NT2/D1 (cell line): ENCODE measurements around the gene CHRNG.

Source experiments
- DNase-seq: peaks from one replicate; pipeline ENCODE4 v3.0.0-alpha.2; 2011; ENCODE audit warnings: low read depth, low spot score
- H3K27me3 ChIP-seq: 2 replicates; pipeline ENCODE4 v1.6.0; 2011; ENCODE audit warnings: mild to moderate bottlenecking; ENCODE audit not compliant: insufficient read length, insufficient read depth
- H3K36me3 ChIP-seq: 2 replicates; pipeline ENCODE4 v1.6.1; 2011; ENCODE audit warnings: mild to moderate bottlenecking, low read length, mixed read lengths; ENCODE audit not compliant: insufficient read depth, insufficient read length
- H3K4me1 ChIP-seq: 2 replicates; pipeline ENCODE4 v1.5.1; 2011; ENCODE audit not compliant: insufficient read depth, insufficient read length
- H3K4me3 ChIP-seq: 2 replicates; pipeline ENCODE4 v1.5.1; 2011; ENCODE audit warnings: low read depth; ENCODE audit not compliant: insufficient read length
- H3K9ac ChIP-seq: 2 replicates; pipeline ENCODE4 v1.6.0; 2011; ENCODE audit warnings: low read depth; ENCODE audit not compliant: insufficient read length
- H3K9me3 ChIP-seq: 2 replicates; pipeline ENCODE4 v1.5.1; 2011; ENCODE audit warnings: mild to moderate bottlenecking, low read length; ENCODE audit not compliant: insufficient read depth
- SUZ12 ChIP-seq: IDR thresholded peaks from 2 replicates; pipeline ENCODE4 v1.6.1; 2011; ENCODE audit not compliant: insufficient read length, insufficient read depth; ENCODE audit errors: extremely low read depth
- YY1 ChIP-seq: IDR thresholded peaks from 2 replicates; pipeline ENCODE4 v1.6.1; 2011; ENCODE audit not compliant: insufficient read length, insufficient read depth
- ZNF274 ChIP-seq: IDR thresholded peaks from 2 replicates; pipeline ENCODE4 v1.6.1; 2011; ENCODE audit warnings: mild to moderate bottlenecking, low read depth, low read length

CHRNG gene

DNA sequence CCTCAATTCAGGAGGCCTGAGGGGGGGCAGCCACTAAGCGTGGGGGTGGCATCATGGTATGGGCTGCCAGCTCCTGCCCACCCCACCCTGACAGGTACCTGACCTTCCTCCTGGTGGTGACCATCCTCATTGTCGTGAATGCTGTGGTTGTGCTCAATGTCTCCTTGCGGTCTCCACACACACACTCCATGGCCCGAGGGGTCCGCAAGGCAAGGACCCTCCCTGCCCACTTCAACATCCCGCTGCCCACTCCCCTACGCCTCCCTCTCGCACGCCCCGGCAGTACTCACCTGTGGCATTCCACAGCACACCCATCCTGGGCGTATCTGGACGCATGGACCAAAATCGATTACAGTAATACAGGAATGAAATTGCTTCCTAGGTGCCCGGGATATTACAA lies 4.0 kb downstream of the CHRNG start:
- Histone ChIP-seq H3K9me3 (peaks cover 2% of the 10 kb centered on the region; the same call in 1 of the 2 replicates), H3K27me3 (no peaks in the 10 kb centered on the region), H3K36me3 (peaks cover 38% of the 10 kb centered on the region), H3K4me3 (no peak overlapping the region), H3K4me1 (peaks cover 11% of the 10 kb centered on the region), H3K9ac (no peak overlapping the region)
- no peak for TF ChIP-seq YY1
- no peak for TF ChIP-seq SUZ12
- no peak for TF ChIP-seq ZNF274
- no peak for DNase-seq

DNA sequence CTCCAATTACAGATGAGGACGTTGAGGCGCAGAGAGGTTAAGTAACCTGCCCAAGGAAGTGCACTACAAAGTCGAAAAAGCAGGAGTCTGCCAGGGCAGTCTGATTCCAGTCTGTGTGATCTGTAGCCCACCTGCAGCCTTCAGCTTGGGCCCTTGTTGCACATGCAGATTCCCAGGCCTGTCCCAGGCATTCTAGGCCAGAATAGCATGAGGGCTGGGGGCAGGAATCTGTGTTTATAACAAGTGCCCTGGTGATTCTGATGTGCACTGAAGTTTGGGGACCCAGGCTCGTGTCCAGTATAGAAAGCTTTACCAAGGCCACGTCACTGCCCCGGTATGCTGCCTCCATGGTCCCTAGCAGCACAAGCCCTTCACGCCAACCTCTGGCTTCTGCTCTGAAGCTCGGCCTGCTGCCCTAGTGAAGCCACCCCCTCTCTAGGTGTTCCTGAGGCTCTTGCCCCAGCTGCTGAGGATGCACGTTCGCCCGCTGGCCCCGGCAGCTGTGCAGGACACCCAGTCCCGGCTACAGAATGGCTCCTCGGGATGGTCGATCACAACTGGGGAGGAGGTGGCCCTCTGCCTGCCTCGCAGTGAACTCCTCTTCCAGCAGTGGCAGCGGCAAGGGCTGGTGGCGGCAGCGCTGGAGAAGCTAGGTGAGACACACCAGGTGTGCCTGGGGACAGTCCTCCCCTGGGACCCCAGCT lies 4.6 kb downstream of the CHRNG start:
- Histone ChIP-seq H3K9ac (no peak overlapping the region), H3K9me3 (peaks cover 7% of the 10 kb centered on the region; the same call in 1 of the 2 replicates), H3K27me3 (no peaks in the 10 kb centered on the region), H3K36me3 (peaks cover 41% of the 10 kb centered on the region), H3K4me1 (peaks cover 11% of the 10 kb centered on the region), H3K4me3 (no peak overlapping the region)
- no peak for DNase-seq
- no peak for TF ChIP-seq ZNF274
- TF ChIP-seq SUZ12 = no peak
- TF ChIP-seq YY1 = no peak

DNA sequence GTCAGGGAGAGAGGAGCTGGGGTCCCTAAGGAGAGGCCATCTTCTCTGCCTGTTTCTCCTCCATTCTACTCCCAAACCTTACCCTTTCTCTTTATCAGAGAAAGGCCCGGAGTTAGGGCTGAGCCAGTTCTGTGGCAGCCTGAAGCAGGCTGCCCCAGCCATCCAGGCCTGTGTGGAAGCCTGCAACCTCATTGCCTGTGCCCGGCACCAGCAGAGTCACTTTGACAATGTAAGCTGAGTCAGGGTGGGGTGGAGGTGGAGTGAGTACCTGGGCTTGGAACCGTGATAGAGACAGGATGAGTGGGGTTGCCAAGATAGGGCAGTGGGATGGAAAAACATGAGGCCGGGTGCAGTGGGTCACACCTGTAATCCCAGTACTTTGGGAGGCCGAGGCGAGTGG lies 5.2 kb downstream of the CHRNG start:
- Histone ChIP-seq H3K9me3 (peaks cover 7% of the 10 kb centered on the region; the same call in 1 of the 2 replicates), H3K36me3 (peaks cover 41% of the 10 kb centered on the region), H3K27me3 (no peaks in the 10 kb centered on the region), H3K4me1 (peaks cover 8% of the 10 kb centered on the region), H3K9ac (no peak overlapping the region), H3K4me3 (no peak overlapping the region)
- no peak for DNase-seq
- TF ChIP-seq ZNF274 = no peak
- no peak for TF ChIP-seq SUZ12
- TF ChIP-seq YY1 = no peak

DNA sequence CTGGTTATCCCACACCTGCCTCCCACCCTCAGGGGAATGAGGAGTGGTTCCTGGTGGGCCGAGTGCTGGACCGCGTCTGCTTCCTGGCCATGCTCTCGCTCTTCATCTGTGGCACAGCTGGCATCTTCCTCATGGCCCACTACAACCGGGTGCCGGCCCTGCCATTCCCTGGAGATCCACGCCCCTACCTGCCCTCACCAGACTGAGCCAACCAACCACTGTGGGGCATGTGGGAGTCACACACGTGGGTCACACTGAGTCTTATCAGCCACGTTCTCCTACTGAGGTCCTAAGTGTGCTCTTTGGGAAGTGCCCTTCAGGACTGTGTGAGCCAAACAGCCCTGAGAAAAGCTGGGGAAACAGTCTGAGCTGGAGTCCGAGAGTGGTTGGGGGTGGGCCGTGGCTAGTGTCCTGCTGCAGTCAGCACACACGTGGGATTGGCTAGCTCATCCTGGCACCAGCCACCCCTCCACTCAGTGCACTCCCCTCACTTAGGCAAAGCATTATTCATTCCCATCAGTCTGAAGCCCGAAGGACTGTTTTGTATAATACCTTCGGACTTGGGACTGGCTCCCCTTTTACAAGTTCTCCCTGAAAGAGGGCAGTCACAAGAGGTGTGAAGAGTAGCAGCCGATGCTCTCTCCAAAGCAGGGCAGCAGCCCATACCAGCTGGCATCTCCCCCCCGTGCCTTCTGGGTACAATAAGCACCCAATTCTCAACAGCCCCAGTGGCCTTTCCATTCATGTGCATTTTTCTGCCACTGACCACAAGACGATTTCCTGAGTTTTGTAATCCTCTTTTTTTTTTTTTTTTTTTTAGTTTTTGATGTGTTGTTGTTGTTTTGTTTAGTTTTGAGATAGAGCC lies 6.3 kb downstream of the CHRNG start:
- Histone ChIP-seq H3K4me1 (no peaks in the 10 kb centered on the region), H3K9ac (no peak overlapping the region), H3K27me3 (no peaks in the 10 kb centered on the region), H3K36me3 (peaks cover 41% of the 10 kb centered on the region), H3K9me3 (peaks cover 7% of the 10 kb centered on the region; the same call in 1 of the 2 replicates), H3K4me3 (no peak overlapping the region)
- no peak for TF ChIP-seq YY1
- TF ChIP-seq SUZ12 = no peak
- TF ChIP-seq ZNF274 = no peak
- DNase-seq = no peak

DNA sequence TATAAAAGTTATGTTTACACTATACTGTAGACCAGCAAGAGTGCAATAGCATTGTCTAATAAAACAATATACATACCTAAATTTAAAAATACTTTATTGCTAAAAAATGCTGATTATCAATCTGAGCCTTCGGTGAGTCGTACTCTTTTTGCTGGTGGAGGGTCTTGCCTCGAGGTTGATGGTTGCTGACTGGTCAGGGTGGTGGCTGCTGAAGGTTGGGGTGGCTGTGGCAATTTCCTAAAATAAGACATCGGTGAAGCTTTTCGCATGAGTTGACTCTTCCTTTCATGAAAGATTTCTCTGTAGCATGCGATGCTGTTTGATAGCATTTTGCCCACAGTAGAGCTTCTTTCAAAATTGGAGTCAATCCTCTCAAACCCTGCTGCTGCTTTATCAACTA lies 8.5 kb downstream of the CHRNG start:
- TF ChIP-seq SUZ12 = no peak
- TF ChIP-seq ZNF274 = no peak
- no peak for TF ChIP-seq YY1
- H3K9me3 ChIP-seq = peaks cover 7% of the 10 kb centered on the region; the same call in 1 of the 2 replicates
- no peak for DNase-seq
- H3K9ac ChIP-seq = no peak overlapping the region
- H3K4me3 ChIP-seq = no peak overlapping the region
- no peaks in the 10 kb centered on the region for H3K27me3 ChIP-seq
- peaks cover 57% of the 10 kb centered on the region for H3K36me3 ChIP-seq
- peaks cover 2% of the 10 kb centered on the region for H3K4me1 ChIP-seq

DNA sequence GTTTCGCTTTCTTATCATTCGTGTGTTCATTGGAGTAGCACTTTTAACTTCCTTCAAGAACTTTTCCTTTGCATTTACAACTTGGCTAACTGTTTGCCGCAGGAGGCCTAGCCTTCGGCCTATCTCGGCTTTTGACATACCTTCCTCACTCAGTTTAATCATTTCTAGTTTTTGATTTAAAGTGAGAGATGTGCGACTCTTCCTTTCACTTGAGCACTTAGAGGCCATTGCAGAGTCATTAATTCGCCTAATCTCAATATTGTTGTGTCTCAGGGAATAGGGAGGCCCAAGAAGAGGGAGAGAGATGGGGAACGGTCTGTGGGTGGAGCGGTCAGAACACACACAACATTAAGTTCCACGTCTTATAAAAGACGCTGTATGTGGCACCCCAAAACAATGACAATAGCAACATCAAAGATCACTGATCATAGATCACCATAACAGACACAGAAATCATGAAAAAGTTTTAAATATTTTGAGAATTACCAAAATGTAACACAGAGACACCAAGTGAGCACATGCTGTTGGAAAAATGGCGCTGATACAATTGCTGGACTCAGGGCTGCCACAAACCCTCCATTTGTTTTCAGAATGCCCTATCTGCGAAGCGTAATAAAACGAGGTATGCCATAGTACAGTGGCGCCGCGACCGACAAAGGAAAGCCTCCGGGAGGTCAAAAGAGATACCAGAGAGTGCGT lies 10.3 kb downstream of the CHRNG start:
- H3K9ac ChIP-seq = peak overlapping the region; percentile 97
- H3K36me3 ChIP-seq = peaks cover 57% of the 10 kb centered on the region
- no peak for DNase-seq
- peaks cover 2% of the 10 kb centered on the region for H3K4me1 ChIP-seq
- peak overlapping the region; percentile 96 for H3K4me3 ChIP-seq
- no peaks in the 10 kb centered on the region for H3K27me3 ChIP-seq
- H3K9me3 ChIP-seq = peaks cover 7% of the 10 kb centered on the region; the same call in 1 of the 2 replicates
- no peak for TF ChIP-seq SUZ12
- no peak for TF ChIP-seq YY1
- no peak for TF ChIP-seq ZNF274

DNA sequence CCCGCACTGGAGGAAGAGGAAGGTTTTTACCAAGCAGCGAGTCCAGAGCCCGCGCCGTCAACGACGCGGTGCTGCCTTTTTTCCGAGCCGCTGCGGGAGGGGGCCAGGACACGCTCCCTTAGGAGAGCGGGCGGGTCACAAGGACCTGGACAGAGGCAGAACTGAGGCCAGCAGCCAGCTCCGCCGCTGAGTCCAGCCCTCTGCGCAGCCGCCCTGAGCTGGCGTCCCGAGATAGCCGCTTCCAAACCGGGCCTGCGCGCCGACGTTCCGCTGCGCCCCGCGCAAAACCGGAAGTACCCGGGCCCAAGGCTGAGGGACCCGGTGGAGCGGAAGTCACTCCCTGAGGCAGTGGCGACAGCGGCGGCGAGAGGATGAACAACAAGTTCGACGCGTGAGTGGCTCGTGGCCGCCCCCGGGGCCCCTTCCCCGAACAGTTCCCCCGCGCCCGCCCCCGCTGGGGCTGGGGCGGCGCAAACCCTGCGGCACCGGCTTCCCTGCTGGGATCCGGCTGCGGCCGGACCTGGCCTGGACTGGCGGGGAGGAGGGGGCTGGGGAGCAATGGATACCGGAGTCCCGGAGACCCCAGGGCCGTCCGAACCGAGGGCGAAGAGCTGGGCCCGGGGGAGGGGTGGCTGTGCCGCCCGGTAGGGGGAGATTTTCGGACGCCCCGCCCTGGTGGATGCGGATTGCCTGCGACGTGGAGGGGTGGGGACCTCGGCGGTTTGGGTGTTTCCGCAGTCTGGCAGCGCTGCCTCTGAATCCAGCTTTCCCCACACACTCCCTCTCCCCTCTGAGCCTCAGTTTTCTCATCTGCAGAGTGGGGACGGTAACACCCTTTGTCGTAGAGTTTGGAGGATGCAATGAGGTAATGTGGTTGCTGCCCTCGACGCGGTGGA lies 11.1 kb downstream of the CHRNG start, which contains the start of the genes EIF4E2 and TIGD1:
Gene EIF4E2, plus strand, starts transcription at position 336 of the 896 bp plus-strand sequence. Its CDS starts 36 bp downstream, at position 372.
Gene TIGD1, minus strand, starts transcription at position 204 of the 896 bp plus-strand sequence. CDS start 675 bp downstream, outside the sequence.
- TF ChIP-seq SUZ12 = no peak
- no peak for TF ChIP-seq ZNF274
- peak; percentile 9 for TF ChIP-seq YY1
- peak within 1 kb of the TSS; percentile 97 for H3K9ac ChIP-seq
- DNase-seq = peak; percentile 93
- peaks cover 2% of the 10 kb centered on the region for H3K4me1 ChIP-seq
- peaks cover 7% of the 10 kb centered on the region; the same call in 1 of the 2 replicates for H3K9me3 ChIP-seq
- peaks cover 61% of the 10 kb centered on the region for H3K36me3 ChIP-seq
- H3K27me3 ChIP-seq = no peaks in the 10 kb centered on the region
- peak within 1 kb of the TSS; percentile 96 for H3K4me3 ChIP-seq
